GM15510 (cell line): Measurements from ENCODE around the gene WDR6.

Experiments used
- POLR2A ChIP-seq: IDR thresholded peaks from 3 replicates; pipeline ENCODE4 v1.6.1; 2011; ENCODE audit warnings: borderline replicate concordance; ENCODE audit not compliant: insufficient read length; ENCODE audit errors: extremely low read depth

The WDR6 gene

GRCh38 chr3:49007068-49007770 is at the start of gene WDR6:
Gene WDR6, plus strand, starts transcription at chr3:49007391. Its CDS starts 41 bp downstream, at chr3:49007432.
- TF ChIP-seq POLR2A, result peak; percentile 89

- TF ChIP-seq POLR2A, result no peak
Observed at GRCh38 chr3:48960841-48961413, 46.3 kb upstream of the WDR6 start.

GRCh38 chr3:48962340-48962739 is 44.9 kb upstream of the WDR6 start:
- TF ChIP-seq POLR2A, result no peak

GRCh38 chr3:48962939-48963338 is 44.3 kb upstream of the WDR6 start:
- TF ChIP-seq POLR2A, result no peak

DNA sequence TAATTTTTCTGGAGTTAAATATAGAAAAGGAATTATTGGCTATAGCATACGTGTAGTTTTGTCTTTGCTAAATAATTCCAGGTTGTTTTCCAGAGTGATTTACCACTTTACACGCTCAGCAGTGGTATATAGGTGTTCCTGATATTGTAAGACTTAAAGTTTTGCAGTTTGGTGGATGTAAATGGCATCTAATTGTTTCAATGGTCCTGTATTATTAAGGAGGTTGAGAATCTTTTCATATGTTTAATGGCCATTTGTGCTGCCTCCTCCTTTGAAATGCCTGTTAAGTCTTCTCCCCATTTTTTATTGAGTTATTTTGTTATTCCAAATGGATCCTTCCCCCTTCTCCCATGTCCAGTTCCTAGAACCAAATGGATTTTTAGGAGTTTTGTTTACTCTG is 43.6 kb upstream of the WDR6 start:
- no peak for TF ChIP-seq POLR2A

DNA sequence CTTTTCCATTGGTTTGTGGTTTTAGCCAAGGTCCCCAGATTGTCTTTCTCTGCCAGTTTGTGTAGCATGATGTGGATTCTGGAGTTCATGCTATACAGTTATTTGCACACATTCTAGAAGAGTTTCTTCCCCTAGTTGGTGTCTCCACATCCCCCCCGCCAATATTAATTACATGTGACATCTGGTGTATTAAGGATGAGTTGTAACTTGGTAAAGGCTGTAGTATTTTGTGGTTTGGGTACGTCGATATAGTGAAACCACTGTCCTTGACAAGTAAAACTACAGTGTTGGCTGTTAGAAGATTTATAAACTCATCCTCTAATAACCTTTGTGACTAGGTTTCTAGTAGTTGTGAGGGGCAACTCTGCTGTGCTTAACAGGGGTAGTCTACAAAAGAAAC is 40.8 kb upstream of the WDR6 start:
- TF ChIP-seq POLR2A, result no peak

GRCh38 chr3:48966876-48967361 is 40.3 kb upstream of the WDR6 start:
- TF ChIP-seq POLR2A, result no peak

DNA sequence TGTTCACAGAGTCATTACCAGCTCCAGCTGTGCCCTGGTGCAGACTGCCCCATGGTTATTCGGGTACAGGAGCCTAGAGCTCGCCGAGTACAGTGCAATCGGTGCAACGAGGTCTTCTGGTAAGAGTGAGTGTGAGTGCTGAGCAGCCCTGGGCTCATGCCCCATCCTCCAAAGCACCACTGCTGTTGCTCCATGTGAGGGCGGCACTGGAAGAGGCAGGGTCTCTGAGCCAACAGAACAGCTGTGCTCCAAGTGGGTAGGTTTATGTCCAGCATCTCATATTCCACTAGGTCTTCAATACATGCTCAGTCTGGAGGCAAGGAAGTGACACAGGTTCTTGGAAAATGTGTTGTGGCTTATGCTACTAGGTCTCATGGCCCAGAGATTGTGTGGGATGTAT is 36.6 kb upstream of the WDR6 start:
- TF ChIP-seq POLR2A, result no peak

GRCh38 chr3:48974076-48974864 is 32.9 kb upstream of the WDR6 start:
- TF ChIP-seq POLR2A, result no peak

DNA sequence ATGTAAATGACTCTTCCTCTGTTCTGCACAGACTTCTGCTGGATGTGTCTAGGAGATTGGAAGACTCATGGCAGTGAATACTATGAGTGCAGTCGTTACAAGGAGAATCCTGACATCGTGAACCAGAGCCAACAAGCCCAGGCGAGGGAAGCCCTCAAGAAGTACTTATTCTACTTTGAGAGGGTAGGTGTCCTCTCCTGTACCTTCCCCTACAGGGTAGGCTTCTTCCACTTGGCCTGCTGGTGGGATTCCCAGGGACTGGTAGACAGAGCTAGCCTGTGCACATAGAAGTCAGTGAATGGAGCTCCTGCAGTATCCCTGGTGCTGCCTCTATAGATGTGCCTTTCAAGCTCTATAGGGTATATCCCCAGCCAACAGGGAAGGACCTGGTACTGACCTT is 27.7 kb upstream of the WDR6 start:
- TF ChIP-seq POLR2A, result no peak

DNA sequence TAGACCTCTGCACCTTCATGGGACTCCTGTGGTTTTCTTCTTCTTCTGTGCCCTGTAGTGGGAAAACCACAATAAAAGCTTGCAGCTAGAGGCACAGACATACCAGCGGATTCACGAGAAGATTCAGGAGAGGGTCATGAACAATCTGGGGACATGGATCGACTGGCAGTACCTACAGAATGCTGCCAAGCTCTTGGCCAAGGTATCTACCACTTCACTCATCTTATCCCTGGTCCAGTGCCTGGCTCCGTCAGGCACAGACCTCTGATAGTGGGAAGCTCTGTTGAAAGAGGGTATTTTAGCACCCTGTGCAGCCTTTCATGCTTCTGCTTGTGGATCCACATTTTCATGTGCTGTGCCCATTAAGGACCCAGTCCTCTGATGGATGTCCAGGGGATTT is 26.9 kb upstream of the WDR6 start:
- no peak for TF ChIP-seq POLR2A

DNA sequence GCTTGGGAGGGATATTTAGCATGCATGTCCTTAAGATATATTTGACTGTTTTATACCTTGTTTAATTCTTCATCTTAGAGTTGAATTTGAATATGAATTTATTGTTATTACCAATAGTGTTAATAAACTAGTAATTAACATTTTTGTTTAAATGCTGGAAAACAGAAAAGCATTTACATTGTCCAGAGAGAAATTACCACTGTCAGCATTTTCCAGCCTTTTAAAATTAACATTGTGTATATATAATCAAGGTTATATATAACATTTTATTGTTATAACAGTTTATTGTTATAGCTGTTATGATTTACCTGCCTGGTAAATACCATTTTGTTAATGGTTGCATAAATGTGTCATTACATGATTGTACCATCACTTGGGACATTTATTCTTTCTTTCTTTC is 25.2 kb upstream of the WDR6 start:
- no peak for TF ChIP-seq POLR2A

GRCh38 chr3:48982686-48983085 is 24.5 kb upstream of the WDR6 start:
- TF ChIP-seq POLR2A, result no peak

- TF ChIP-seq POLR2A, result no peak
Observed at GRCh38 chr3:48983096-48983495, 24.1 kb upstream of the WDR6 start.

- no peak for TF ChIP-seq POLR2A
Observed at GRCh38 chr3:48984663-48985062, 22.5 kb upstream of the WDR6 start.

DNA sequence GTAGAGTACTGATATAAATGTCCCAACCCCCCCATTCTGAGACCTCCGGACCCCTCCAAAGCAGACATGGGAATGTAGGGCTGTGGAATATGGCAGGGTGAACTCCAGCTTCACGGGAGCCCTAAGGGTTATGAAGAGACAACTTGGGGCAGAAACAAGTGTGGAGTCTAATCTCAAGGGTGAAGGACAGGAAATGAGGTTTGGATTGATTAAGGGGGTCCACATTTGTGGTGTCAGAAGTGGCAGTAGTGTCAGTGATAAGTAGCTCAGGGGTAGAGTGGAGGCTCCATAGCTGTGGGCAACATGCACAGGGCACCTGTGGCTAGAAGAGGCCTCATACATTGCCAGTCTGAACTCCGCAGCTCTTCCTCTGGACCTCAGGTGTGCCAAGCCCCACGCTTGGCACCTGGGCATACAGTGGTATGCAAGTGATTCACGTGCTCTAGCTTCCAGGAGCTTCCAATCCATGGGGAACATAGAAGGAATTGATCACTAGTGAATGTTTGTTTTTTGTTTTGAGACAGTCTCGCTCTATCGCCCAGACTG is 21.3 kb upstream of the WDR6 start:
- TF ChIP-seq POLR2A, result no peak

- TF ChIP-seq POLR2A, result no peak
Observed at GRCh38 chr3:48989126-48989795, 17.9 kb upstream of the WDR6 start.
